ENCODE data around the gene ATXN7L3B.
"Not testable (repeated sequence)": the region's sequence is repeated elsewhere in the genome, so short reads cannot be mapped to it uniquely, and the experiment has no call there.

ATXN7L3B gene

GRCh38 chr12:74499192-74499591 lies 38.4 kb upstream of the ATXN7L3B start:
- H3K27ac Mint-ChIP-seq = no peak overlapping the region
- no peaks in the 10 kb centered on the region for H3K4me1 Mint-ChIP-seq
- H3K9me3 Mint-ChIP-seq = peaks cover 4% of the 10 kb centered on the region
- H3K27me3 Mint-ChIP-seq (ENCODE audit: low read depth) = no peaks in the 10 kb centered on the region
- TF ChIP-seq, protein P1, sequence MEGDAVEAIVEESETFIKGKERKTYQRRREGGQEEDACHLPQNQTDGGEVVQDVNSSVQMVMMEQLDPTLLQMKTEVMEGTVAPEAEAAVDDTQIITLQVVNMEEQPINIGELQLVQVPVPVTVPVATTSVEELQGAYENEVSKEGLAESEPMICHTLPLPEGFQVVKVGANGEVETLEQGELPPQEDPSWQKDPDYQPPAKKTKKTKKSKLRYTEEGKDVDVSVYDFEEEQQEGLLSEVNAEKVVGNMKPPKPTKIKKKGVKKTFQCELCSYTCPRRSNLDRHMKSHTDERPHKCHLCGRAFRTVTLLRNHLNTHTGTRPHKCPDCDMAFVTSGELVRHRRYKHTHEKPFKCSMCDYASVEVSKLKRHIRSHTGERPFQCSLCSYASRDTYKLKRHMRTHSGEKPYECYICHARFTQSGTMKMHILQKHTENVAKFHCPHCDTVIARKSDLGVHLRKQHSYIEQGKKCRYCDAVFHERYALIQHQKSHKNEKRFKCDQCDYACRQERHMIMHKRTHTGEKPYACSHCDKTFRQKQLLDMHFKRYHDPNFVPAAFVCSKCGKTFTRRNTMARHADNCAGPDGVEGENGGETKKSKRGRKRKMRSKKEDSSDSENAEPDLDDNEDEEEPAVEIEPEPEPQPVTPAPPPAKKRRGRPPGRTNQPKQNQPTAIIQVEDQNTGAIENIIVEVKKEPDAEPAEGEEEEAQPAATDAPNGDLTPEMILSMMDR (IDR thresholded peaks at IDR 0.05; ENCODE audit: unreplicated experiment in 3 of 3) = no peak
- H3K4me3 Mint-ChIP-seq = no peak overlapping the region
- no peaks in the 10 kb centered on the region for H3K36me3 Mint-ChIP-seq (ENCODE audit: low read depth)

GRCh38 chr12:74508873-74509657 lies 28.6 kb upstream of the ATXN7L3B start:
- peak overlapping the region in 2 of 3 experiments; percentile 51 to 59 for H3K27ac Mint-ChIP-seq
- H3K4me1 Mint-ChIP-seq; H3K27me3 Mint-ChIP-seq (ENCODE audit: low read depth); H3K9me3 Mint-ChIP-seq; H3K36me3 Mint-ChIP-seq (ENCODE audit: low read depth): not testable (repeated sequence)
- peak overlapping the region; percentile 75 to 85 (median 78) for H3K4me3 Mint-ChIP-seq

GRCh38 chr12:74509886-74510285 lies 27.7 kb upstream of the ATXN7L3B start:
- H3K27me3 Mint-ChIP-seq (ENCODE audit: low read depth) = no peaks in the 10 kb centered on the region
- H3K9me3 Mint-ChIP-seq = peaks cover 5% of the 10 kb centered on the region
- H3K36me3 Mint-ChIP-seq (ENCODE audit: low read depth) = no peaks in the 10 kb centered on the region
- no peak overlapping the region for H3K27ac Mint-ChIP-seq
- H3K4me3 Mint-ChIP-seq = peak overlapping the region in 2 of 3 experiments; percentile 15 to 57
- no peaks in the 10 kb centered on the region for H3K4me1 Mint-ChIP-seq
- TF ChIP-seq, protein P1 (IDR thresholded peaks at IDR 0.05; ENCODE audit: unreplicated experiment in 3 of 3) = no peak

- TF ChIP-seq, protein P1 (IDR thresholded peaks at IDR 0.05; ENCODE audit: unreplicated experiment in 3 of 3) = no peak
- Mint-ChIP-seq H3K4me1 (no peaks in the 10 kb centered on the region), H3K4me3 (no peak overlapping the region), H3K9me3 (peaks cover 4% of the 10 kb centered on the region), H3K36me3 (ENCODE audit: low read depth) (no peaks in the 10 kb centered on the region), H3K27me3 (ENCODE audit: low read depth) (no peaks in the 10 kb centered on the region), H3K27ac (no peak overlapping the region)
Observed at GRCh38 chr12:74514098-74514872, 23.4 kb upstream of the ATXN7L3B start.

DNA sequence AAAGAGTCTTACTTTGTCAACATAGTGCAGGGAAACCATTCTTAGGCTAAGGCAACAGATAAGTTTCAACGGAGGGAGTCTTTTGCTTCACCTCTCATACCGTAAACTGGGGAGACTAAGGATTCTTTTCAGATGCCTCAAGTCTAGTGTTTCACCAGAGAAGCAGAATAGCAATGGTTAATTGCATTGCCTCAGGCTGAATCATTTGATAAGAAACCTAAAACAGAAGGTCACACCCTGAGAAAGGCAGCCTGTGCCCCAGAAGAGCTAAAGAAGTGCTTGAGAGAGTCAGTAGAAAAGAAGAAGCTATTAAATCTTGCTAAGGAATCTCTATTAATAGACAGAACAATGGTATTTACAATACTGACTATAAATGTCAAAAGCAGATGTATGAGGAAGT lies 21.8 kb upstream of the ATXN7L3B start:
- H3K36me3 Mint-ChIP-seq (ENCODE audit: low read depth) = no peaks in the 10 kb centered on the region
- no peak overlapping the region for H3K27ac Mint-ChIP-seq
- no peak overlapping the region for H3K4me3 Mint-ChIP-seq
- no peaks in the 10 kb centered on the region for H3K9me3 Mint-ChIP-seq
- no peaks in the 10 kb centered on the region for H3K27me3 Mint-ChIP-seq (ENCODE audit: low read depth)
- TF ChIP-seq, protein P1 (IDR thresholded peaks at IDR 0.05; ENCODE audit: unreplicated experiment in 3 of 3) = no peak
- no peaks in the 10 kb centered on the region for H3K4me1 Mint-ChIP-seq

GRCh38 chr12:74526535-74526934 lies 11.1 kb upstream of the ATXN7L3B start:
- H3K27ac Mint-ChIP-seq = no peak overlapping the region
- H3K4me3 Mint-ChIP-seq = no peak overlapping the region
- H3K9me3 Mint-ChIP-seq = no peaks in the 10 kb centered on the region
- H3K36me3 Mint-ChIP-seq (ENCODE audit: low read depth) = no peaks in the 10 kb centered on the region
- no peaks in the 10 kb centered on the region for H3K4me1 Mint-ChIP-seq
- TF ChIP-seq, protein P1 (IDR thresholded peaks at IDR 0.05; ENCODE audit: unreplicated experiment in 3 of 3) = no peak
- no peaks in the 10 kb centered on the region for H3K27me3 Mint-ChIP-seq (ENCODE audit: low read depth)

All from nephron (organoid).